ENCODE measurements around the gene SLC6A9. TPM values are rescaled to one million over a fixed set of nuclear protein-coding genes. Genes with fewer than 3 reads are reported as not detected.

The SLC6A9 gene
- total RNA-seq, 2 donors from 2014 or later, result 21.7 to 26.1 TPM

- H3K27ac ChIP-seq, result no peak overlapping the region
- no peak for DNase-seq
- H3K36me3 ChIP-seq, result no peaks in the 10 kb centered on the region
- intact Hi-C loops (cut with DNase I), result no loop called here
- peak overlapping the region; percentile 96 for H3K4me3 ChIP-seq
- TF ChIP-seq CTCF (IDR thresholded peaks at IDR 0.05), result no peak
- H3K27me3 ChIP-seq, result no peaks in the 10 kb centered on the region
- no peaks in the 10 kb centered on the region for H3K9me3 ChIP-seq
- H3K4me1 ChIP-seq, result peaks cover 6% of the 10 kb centered on the region
- no peak overlapping the region for H3K9ac ChIP-seq (ENCODE audit: low read depth in 2 of 2, low read length in 2 of 2)
Observed at GRCh38 chr1:43969416-43969745, 61.9 kb downstream of the SLC6A9 start.

GRCh38 chr1:43968348-43968948 lies 62.8 kb downstream of the SLC6A9 start:
- intact Hi-C loops (cut with DNase I), result no loop called here
- H3K4me1 ChIP-seq, result peaks cover 6% of the 10 kb centered on the region
- no peaks in the 10 kb centered on the region for H3K36me3 ChIP-seq
- no peak for DNase-seq
- H3K27ac ChIP-seq, result no peak overlapping the region
- H3K9me3 ChIP-seq, result no peaks in the 10 kb centered on the region
- H3K9ac ChIP-seq (ENCODE audit: low read depth in 2 of 2, low read length in 2 of 2), result no peak overlapping the region
- H3K4me3 ChIP-seq, result no peak overlapping the region
- no peak for TF ChIP-seq CTCF (IDR thresholded peaks at IDR 0.05)
- no peaks in the 10 kb centered on the region for H3K27me3 ChIP-seq

- Histone ChIP-seq H3K9ac (ENCODE audit: low read depth in 2 of 2, low read length in 2 of 2) (no peak overlapping the region), H3K9me3 (no peaks in the 10 kb centered on the region), H3K27me3 (no peaks in the 10 kb centered on the region), H3K36me3 (no peaks in the 10 kb centered on the region), H3K4me1 (peaks cover under 1% of the 10 kb centered on the region), H3K4me3 (no peak overlapping the region), H3K27ac (no peak overlapping the region)
- no peak for TF ChIP-seq CTCF (IDR thresholded peaks at IDR 0.05)
- DNase-seq, result no peak
- intact Hi-C loops (cut with DNase I), result no loop called here
Observed at GRCh38 chr1:43965316-43965715, 65.9 kb downstream of the SLC6A9 start.

- Histone ChIP-seq H3K4me1 (no peaks in the 10 kb centered on the region), H3K9me3 (no peaks in the 10 kb centered on the region), H3K27ac (no peak overlapping the region), H3K27me3 (no peaks in the 10 kb centered on the region), H3K9ac (ENCODE audit: low read depth in 2 of 2, low read length in 2 of 2) (no peak overlapping the region), H3K36me3 (no peaks in the 10 kb centered on the region), H3K4me3 (no peak overlapping the region)
- intact Hi-C loops (cut with DNase I), result no loop called here
- TF ChIP-seq CTCF (IDR thresholded peaks at IDR 0.05), result no peak
- no peak for DNase-seq
Observed at GRCh38 chr1:43963890-43964289, 67.4 kb downstream of the SLC6A9 start.

GRCh38 chr1:43963006-43963405 lies 68.3 kb downstream of the SLC6A9 start:
- H3K36me3 ChIP-seq, result no peaks in the 10 kb centered on the region
- TF ChIP-seq CTCF (IDR thresholded peaks at IDR 0.05), result no peak
- no peak for DNase-seq
- no peak overlapping the region for H3K9ac ChIP-seq (ENCODE audit: low read depth in 2 of 2, low read length in 2 of 2)
- H3K4me3 ChIP-seq, result no peak overlapping the region
- intact Hi-C loops (cut with DNase I), result no loop called here
- H3K9me3 ChIP-seq, result no peaks in the 10 kb centered on the region
- H3K27me3 ChIP-seq, result no peaks in the 10 kb centered on the region
- H3K27ac ChIP-seq, result no peak overlapping the region
- no peaks in the 10 kb centered on the region for H3K4me1 ChIP-seq
